DMS79 (cell line): ENCODE data around the gene BACE2.
"Not testable (repeated sequence)": the region's sequence is repeated elsewhere in the genome, so short reads cannot be mapped to it uniquely, and the experiment has no call there.

Source experiments
- DNase-seq: peaks from one replicate; lab custom pipeline; 2025; lab: John Stamatoyannopoulos, UW

Gene BACE2

DNA sequence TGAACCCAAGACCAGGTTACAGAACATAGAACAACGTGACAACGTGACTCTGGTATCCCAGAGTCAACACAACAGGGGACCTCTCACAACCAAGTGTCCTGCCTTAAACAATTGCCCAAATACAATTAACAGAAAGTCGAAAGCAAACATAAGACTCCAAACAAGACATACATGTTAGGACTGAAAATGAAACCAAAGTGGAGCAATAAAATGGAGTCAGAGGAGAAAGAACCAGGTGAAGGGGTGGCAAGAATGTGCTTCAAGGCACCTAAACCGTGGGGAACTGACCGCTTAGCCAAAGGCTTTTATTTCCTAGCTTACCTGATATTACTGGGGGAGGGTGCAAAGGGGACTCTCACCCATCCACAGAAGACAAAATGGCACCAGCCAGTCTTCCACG lies 17.8 kb downstream of the BACE2 start:
- no peak for DNase-seq

DNA sequence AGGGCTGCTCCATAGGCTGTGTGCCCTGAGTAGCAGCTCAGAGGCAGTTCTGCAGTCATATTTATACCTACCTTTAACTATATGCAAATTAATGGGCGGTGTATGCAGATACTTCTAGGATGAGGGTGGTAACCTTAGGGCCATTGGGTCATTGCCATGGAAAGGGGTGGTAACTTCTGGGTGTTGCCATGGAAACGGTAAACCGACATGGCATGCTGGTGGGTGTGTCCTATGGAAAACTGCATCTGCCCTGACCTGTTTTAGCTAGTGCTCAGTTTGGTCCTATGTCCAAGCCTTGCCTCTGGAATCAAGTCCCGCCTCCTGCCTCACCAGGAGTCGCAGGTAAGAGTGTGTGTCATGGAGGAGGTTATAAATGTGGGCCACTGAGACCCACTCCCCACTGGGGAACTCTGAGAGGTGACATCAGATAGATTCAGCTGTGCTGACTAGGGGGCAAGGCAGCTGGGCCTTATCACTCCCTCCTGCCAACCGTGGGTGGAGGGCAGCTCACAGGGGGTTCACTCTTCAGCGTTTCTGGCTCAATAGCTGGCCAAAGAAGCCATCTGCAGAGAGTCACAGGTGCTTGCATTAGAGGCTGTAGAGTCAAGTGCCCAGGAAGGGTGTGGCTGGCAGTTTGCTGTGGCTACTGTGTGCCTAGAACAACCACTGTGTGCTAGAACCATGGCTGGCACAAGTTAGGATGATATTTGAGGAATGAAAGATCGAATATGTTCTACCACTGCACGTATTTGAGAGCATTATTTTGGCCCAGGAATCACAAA lies 19.0 kb downstream of the BACE2 start:
- peak; percentile 90 for DNase-seq

DNA sequence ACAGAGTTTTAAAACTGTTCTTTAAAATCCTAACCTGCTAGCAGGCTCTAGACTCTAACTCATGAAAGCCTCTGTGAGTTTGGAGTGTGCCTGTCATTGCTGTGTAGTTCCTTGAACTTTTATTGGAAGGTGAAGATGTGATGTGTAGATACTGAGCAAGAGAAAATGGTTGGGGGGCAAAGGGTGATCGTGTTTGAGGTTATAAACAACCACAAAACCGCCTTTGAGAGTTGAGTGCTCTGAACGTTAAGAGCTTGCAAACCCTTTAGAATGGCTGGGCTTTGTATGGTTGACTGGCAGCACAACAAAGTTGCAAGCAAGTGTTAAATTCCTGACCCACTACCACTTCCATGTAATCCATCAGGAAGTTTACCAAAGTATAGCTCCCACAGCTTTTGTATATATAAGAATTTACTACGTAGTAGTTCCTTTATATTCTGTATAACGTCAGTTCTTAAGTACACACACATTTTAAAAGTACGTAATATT lies 19.6 kb downstream of the BACE2 start:
- peak; percentile 90 for DNase-seq

DNA sequence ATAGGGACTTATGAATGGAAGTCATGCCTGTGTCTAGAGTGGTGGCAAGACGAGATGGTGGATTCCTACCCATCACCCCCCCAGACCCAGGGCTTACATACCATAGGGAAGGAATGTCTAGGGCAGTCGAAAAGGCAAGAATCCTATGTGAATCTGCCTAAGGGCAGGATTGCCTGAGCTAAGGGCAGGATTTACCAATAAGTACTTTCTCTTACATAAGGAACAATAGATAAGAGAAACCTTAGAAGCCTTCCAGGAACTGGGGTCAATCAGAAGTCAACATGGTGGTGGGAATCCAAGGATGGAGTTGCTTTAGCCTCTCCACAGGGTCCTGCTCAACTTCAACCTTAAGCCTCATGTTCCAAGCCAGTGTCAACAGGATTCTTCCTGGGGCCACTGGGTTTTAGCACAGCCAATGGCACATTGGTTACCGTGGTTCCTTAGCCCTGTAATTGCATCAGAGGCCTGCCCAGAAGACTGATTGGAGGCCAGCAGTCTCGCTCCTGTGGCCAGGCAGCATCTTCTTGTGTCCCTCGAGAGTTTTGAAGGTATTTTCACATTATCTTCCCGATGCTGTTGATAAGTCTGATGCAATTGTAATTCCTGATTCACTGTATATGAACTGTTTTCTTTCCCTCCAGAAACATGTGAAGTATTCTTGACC lies 20.7 kb downstream of the BACE2 start:
- no peak for DNase-seq

DNA sequence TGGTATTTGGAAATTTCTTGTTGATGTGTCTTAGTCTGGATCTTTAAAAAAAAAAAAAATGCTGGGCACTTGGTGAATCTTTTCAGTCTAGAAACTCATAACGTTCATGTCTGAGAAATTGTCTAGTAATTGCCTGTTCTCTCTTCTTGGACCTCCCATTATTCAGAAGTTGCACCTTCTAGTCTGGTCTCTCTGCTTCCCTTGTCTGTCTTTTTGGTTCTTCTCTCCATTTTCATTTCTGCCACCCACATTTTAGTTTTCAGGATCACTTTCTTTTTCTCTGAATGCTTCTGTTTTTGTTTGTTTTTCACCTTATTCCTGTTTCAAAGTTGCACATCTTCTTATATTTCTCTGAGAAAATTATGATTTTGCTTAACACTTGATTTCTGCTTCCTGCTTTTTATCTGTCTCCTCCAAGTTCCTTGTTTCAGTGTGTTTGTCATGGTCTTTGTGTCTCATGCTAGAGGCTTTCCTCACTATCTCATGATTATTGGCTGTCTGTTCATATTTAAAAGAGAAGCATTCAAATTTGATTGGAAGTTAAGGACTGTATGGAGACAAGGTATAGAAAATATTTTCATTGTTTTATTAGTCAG lies 21.3 kb downstream of the BACE2 start:
- DNase-seq: no peak

DNA sequence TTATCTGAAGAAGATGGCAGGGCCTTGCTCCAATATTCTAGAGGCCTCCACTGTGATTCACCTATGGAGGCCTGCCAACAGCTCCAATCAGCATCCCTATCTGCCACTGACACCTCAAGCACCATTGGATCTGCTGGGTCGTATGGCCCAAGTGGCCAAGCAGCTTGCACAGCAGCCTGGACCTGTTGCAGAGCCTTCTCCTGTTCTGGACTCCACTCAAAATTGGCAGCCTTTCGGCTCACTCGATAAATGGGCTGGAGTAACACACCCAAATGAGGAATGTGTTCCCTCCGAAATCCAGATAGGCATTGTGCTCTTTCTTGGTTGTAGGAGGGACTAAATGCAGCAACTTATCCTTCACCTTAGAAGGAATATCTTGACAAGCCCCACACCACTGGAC lies 24.6 kb downstream of the BACE2 start:
- DNase-seq: not testable (repeated sequence)

DNA sequence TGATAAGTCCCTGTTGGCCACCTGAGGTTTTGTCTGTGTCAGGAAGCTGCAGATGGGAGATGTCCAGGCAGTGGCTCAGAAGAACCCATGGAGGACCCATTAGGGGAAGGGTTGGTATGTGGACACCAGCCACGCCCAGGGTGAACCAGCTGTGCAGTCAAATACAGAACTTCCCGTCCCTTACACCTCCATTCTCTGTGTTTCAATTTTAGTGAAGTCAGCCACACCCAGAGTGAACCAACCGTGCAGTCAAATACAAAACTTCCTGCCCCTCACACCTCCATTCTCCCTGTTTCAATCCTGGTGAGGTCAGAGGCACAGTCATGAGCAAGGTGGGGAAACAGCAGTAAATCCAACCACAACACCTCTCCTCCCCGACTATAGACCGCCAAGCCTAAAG lies 27.4 kb downstream of the BACE2 start:
- no peak for DNase-seq

DNA sequence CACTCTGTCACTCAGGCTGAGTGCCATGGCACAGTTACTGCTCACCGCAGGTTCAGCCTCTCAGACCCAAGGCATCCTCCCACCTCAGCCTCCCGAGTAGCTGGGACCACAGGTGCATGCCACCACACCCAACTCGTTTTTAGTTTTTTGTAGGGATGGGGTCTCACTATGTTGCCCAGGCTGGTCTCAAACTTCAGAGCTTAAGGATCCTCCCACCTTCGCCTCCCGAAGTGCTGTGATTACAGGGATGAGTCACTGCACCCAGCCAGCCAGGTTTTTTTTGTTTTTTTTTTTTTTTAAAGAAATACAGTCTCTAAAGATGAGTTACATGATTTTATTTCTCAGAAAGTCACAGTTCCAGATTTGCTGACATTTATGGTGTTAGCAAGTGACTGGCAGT lies 29.0 kb downstream of the BACE2 start:
- DNase-seq: no peak

DNA sequence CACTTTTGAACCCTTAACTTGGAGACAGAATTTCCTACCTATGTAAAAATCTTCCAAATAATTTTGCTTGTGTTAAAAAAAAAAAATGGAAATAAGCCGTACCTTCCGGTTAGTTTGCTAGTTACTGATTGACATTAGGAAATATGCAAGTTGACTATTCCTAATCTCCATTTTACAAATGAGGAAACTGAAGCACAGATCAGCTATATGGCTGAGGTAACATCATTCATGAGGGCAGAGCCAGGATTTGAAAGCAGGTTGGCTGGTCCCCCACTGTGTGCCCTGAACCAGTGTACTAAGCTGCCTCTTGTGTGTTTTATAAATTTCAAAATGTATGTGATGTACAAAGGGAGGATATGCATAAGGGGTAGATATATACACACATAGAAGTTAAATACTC lies 29.6 kb downstream of the BACE2 start:
- DNase-seq: no peak

DNA sequence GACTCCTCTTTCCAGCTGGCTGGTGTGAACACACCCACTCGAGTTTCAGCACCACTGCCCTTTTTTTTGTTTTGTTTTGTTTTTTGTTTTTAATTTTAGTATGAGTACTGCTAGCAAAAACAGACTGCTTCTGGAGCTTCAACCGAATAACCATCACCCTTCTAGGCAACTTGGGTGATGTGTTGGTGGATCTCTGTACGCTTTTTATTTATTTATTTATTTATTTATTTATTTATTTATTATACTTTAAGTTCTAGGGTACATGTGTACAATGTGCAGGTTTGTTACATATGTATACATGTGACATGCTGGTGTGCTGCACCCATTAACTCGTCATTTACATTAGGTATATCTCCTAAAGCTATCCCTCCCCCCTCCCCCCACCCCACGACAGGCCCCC lies 30.7 kb downstream of the BACE2 start:
- DNase-seq: not testable (repeated sequence)

DNA sequence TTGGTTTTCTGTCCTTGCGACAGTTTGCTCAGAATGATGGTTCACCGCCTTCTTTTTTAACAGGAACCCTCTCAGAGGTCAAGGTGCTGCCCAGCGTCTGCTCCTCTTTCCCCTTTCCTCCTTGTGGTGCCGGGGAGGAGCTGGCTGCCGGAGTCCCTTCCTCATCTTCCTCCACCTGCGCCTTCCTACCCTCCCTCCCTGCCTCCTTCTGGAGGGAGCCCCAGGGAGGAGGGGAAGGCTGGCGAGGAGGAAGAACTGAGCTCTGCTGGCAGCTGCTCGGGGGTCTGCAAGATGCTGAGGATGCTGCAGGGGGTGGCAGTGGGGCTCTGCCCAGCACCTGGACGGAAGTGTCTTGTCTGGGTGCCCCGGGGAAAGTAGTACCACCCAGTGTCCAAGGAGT lies 31.2 kb downstream of the BACE2 start:
- DNase-seq: no peak

DNA sequence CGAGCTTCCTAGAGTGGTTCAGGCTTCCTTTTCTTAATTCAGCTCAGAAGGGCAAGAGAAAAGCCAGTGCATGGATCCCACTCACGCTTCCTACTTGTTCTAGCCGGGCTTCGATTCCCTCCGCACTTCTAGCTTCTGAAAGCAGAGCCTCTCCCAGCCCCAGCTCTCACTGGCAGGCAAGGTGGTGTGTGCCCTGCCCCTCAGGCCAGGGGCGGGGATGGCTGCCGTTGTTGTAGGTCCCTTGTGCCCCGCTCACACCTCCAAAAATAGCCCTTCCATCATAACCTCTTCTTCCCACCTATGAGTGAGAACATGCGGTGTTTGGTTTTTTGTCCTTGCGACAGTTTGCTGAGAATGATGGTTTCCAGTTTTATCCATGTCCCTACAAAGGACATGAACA lies 31.6 kb downstream of the BACE2 start:
- DNase-seq: no peak

DNA sequence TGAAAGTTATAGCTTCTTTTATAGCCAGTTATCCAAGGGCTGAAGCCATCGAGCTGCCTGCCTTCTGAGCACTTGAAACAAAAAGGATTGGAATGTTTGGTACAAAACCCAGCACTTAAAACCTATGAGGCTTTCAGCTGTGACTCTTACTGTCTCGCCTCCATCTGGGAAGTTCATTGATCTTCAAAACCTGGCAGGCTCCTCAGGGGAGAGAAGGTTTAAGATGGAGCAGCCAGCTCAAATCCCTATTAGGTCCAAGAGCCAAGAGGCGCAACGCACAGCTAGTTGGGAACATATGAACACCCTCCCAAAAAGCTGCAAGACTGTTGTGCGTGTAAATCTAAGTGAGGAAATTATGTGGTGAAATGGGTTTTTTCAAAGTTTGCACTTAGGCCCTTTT lies 33.4 kb downstream of the BACE2 start:
- DNase-seq: no peak

DNA sequence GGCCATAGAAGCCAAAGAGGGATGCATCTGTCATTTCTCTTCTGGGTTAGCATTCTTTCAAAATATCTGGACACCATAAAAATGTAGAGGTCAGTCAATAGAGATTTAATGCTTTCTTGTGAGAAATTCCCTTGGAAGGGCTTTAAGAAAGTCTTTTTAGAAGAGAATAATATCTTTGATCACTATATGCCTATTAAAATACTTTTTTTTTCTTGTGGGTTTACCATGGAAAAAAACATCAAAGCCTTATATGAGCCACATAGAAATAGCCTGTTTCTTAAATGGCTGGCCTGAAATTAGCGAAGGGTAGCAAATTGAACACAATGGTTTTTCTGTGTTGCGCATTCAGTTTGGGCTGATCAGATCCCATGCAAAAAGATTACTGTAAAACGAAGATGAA lies 36.8 kb downstream of the BACE2 start:
- DNase-seq: no peak

DNA sequence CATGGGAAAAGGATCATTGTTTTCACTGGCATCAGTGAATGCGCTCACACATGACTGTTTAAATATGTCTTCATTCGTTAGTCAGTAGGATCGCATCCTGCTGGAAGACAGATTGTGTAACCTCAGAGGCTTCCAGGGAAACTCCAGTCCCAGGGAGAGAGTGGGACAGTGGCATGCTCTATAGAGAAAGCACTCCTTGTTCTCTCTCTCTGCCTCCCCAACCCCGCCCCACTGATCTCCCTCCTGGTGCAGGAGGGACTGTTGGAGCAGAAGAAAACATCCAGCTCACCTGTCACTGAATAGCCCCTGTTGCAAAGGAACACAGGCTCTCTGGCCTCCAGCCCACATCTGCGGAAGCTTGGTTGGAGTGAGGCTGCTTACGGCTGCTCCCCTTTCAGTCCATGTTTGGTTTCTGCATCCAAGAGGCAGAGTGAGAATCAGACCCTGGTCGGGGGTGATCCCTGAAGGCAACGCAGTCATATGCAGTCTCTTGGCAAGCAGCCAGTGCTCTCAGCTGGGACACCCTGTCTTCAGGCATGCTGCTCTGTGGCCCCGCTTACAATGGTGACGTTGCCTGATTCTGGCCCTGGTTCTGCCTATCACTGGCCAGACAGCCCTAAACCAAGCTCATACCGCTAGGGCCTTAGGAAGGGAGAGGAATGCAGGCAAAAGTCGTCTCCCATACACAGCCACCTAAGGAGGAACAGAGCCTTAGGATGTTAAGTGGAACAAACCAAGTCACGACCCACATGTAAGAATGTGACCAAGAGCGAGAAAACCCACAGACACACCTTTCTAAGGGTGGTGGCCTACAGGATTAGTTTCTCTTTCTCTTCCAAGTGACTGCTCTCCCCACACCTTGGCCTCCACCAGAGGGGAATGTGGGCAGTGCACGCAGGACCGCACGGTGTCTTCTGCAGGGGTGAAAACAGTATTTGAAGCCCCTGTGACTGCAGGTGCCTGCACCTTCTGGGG lies 39.7 kb downstream of the BACE2 start:
- DNase-seq: no peak

DNA sequence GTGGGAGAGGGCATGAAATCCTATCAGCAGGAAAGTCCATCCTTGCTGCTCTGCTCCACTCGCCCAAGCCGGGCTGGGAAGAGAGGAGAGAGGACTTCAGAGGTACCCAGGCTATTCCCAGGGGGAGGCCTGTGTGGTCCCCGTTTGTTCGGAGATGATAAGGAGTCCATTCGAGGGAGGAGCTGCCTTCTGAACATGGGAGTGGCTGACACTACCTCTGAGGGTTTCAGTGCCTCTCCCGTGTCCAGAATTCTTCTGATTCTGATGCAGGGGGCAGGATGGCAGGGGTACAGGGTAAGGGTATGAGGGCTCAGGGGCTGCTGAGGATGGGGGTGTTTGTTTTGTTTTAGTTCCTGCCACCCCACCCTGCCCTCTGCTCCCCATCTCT lies 40.4 kb downstream of the BACE2 start:
- no peak for DNase-seq

DNA sequence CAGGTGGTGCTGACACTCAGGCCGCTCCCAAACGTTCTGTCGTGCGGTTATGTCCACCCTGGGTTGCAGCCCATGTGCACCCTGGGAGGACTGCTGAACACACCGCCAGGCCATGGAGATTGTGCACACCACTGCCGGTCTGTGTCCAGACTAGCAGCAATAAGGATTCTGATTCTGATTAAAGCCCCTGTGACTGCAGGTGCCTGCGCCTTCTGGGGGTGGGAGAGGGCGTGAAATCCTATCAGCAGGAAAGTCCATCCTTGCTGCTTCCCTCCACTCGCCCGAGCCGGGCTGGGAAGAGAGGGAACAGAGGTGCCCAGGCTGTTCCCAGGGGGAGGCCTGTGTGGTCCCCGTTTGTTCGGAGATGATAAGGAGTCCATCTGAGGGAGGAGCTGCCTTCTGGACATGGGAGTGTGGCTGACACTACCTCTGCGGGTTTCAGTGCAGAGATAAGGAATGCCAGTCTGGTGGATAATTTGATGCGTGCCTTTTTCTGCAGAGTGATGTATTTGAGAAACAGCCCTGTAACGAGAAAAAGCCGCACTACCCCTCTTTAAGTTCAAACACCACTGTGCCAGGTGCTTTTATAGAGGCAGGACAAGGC lies 41.2 kb downstream of the BACE2 start:
- DNase-seq: no peak

DNA sequence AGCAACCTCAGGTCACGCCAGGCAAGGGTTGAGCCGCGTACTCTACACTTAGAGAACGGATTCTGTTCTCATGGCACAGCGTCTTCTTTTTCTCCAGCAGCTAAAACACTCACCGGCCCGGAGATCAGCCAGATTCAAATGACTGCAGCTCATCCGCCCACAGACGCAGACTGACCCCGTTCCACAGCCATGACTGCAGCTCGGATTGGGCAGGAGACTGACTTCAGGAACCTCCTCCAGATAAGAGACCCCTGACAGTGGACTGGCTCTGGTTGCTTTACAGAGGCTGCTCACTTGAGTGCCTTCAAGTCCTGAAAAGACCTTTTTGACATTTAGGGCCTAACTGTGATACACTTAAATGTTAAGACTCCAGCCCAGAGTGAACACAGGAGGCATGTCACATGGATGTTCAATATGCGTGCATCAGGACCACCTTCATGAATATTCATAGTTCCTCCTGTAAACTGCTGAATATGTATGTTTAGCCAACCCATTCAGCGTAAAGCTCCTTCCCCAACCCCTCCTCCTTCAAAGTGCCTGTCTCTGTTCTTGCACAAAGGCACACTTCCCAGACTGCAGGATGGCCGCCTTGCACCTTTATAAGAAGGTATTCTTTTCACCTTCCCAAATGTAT lies 42.6 kb downstream of the BACE2 start:
- no peak for DNase-seq

DNA sequence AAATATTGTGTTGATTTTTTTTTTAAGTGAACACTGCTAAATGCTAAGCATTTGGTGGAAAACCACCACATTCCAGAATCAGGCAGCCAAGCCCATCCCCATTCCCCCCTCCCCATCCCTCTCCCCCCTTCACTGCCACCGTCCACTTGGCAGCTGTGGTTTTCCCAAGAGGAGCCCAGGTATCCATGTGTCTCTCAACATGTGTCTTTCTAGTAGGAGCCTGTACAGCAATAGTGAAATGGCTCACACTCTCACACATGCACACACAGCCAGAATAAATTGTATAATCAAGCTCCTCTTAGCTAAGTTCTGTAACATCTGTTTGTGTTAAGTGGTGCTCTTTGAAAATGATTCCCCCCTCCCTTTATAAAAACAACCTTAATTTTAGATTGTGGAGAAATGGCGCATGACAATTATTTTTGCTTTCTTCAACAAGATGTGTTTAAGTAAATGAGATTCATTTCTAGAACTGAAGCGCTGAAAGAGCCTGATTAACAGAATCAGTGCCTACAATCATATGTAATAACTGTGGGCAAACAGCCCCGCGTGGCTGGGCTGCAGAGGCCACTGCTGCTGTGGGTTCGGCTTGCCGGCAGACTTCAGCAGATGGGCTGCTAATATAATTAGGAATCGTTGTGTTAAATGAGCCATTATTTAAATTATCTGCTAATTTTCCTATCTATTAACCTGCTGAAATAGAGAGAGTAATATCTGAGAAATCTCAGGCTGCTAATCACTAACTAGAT lies 43.3 kb downstream of the BACE2 start:
- no peak for DNase-seq

DNA sequence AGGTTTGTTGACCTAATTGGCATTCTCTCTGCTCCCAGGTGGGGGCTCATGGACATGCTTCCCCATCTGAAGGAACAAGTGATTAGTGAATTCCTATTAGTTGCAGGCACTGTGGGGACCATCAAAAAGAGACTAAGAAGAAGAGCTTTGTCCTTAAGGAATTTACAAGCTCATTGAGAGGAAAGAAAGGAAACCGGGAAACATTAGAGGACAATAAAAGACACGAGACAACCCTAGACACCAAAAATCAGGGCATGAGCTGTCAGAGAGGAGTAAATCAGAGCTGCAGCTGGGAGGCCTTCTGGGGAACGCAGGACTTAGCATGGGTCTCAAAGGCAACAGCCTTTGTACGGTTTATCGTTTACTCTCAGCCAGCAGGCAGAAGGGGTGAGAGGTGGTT lies 45.1 kb downstream of the BACE2 start:
- DNase-seq: no peak
